ENCODE results near the gene CAMKMT.

CAMKMT gene

GRCh38 chr2:44651974-44652373 lies 290.2 kb downstream of the CAMKMT start:
- TF ChIP-seq CTCF (IDR thresholded peaks at IDR 0.05; ENCODE audit: low read depth, low read length, missing control alignments), result no peak
- no peak for DNase-seq
- no peaks in the 10 kb centered on the region for H3K36me3 ChIP-seq (replicated peaks)
- no peaks in the 10 kb centered on the region for H3K27me3 ChIP-seq (replicated peaks)
- no peak overlapping the region for H3K4me3 ChIP-seq (ENCODE audit: low read depth, low read length)
- in situ Hi-C loops (cut with HindIII; ENCODE audit: low pct_ligation_motif_present, low sequenced_read_pairs), result no loop called here
- no peak overlapping the region for H3K27ac ChIP-seq

- TF ChIP-seq CTCF (IDR thresholded peaks at IDR 0.05; ENCODE audit: low read depth, low read length, missing control alignments), result no peak
- no peak overlapping the region for H3K27ac ChIP-seq
- H3K27me3 ChIP-seq (replicated peaks), result no peaks in the 10 kb centered on the region
- no peak overlapping the region for H3K4me3 ChIP-seq (ENCODE audit: low read depth, low read length)
- DNase-seq, result no peak
- H3K36me3 ChIP-seq (replicated peaks), result no peaks in the 10 kb centered on the region
- in situ Hi-C loops (cut with HindIII; ENCODE audit: low pct_ligation_motif_present, low sequenced_read_pairs), result no loop called here
These were observed 291.0 kb downstream of the CAMKMT start for GRCh38 chr2:44652701-44653100.

GRCh38 chr2:44655401-44655864 lies 293.7 kb downstream of the CAMKMT start:
- Histone ChIP-seq H3K27me3 (replicated peaks) (no peaks in the 10 kb centered on the region), H3K27ac (no peak overlapping the region), H3K4me3 (ENCODE audit: low read depth, low read length) (no peak overlapping the region), H3K36me3 (replicated peaks) (no peaks in the 10 kb centered on the region)
- no peak for TF ChIP-seq CTCF (IDR thresholded peaks at IDR 0.05; ENCODE audit: low read depth, low read length, missing control alignments)
- in situ Hi-C loops (cut with HindIII; ENCODE audit: low pct_ligation_motif_present, low sequenced_read_pairs), result no loop called here
- DNase-seq, result no peak

- no peaks in the 10 kb centered on the region for H3K27me3 ChIP-seq (replicated peaks)
- TF ChIP-seq CTCF (IDR thresholded peaks at IDR 0.05; ENCODE audit: low read depth, low read length, missing control alignments), result no peak
- no peak overlapping the region for H3K4me3 ChIP-seq (ENCODE audit: low read depth, low read length)
- no peaks in the 10 kb centered on the region for H3K36me3 ChIP-seq (replicated peaks)
- DNase-seq, result no peak
- in situ Hi-C loops (cut with HindIII; ENCODE audit: low pct_ligation_motif_present, low sequenced_read_pairs), result no loop called here
- no peak overlapping the region for H3K27ac ChIP-seq
These were observed 294.7 kb downstream of the CAMKMT start for GRCh38 chr2:44656460-44656859.

GRCh38 chr2:44663471-44664073 lies 301.8 kb downstream of the CAMKMT start:
- TF ChIP-seq CTCF (IDR thresholded peaks at IDR 0.05; ENCODE audit: low read depth, low read length, missing control alignments), result no peak
- Histone ChIP-seq H3K27me3 (replicated peaks) (no peaks in the 10 kb centered on the region), H3K36me3 (replicated peaks) (no peaks in the 10 kb centered on the region), H3K27ac (no peak overlapping the region), H3K4me3 (ENCODE audit: low read depth, low read length) (no peak overlapping the region)
- in situ Hi-C loops (cut with HindIII; ENCODE audit: low pct_ligation_motif_present, low sequenced_read_pairs), result no loop called here
- no peak for DNase-seq

- DNase-seq, result no peak
- no peak overlapping the region for H3K4me3 ChIP-seq (ENCODE audit: low read depth, low read length)
- peak; percentile 36 for TF ChIP-seq CTCF (IDR thresholded peaks at IDR 0.05; ENCODE audit: low read depth, low read length, missing control alignments)
- no peaks in the 10 kb centered on the region for H3K36me3 ChIP-seq (replicated peaks)
- no peaks in the 10 kb centered on the region for H3K27me3 ChIP-seq (replicated peaks)
- no peak overlapping the region for H3K27ac ChIP-seq
- in situ Hi-C loops (cut with HindIII; ENCODE audit: low pct_ligation_motif_present, low sequenced_read_pairs), result no loop called here
These were observed 306.6 kb downstream of the CAMKMT start for GRCh38 chr2:44668336-44668735.

All from brain microvascular endothelial cell (primary cell).